HEK293T (cell line): ENCODE results near the gene IL31.

Source experiments
- FOXM1 ChIP-seq: fragments of 450-650 bp; IDR thresholded peaks from 2 replicates; pipeline ENCODE4 v1.6.1; 2017; ENCODE audit warnings: mild to moderate bottlenecking, borderline replicate concordance
- PKNOX1 ChIP-seq: fragments of 450-650 bp; IDR thresholded peaks from 2 replicates; pipeline ENCODE4 v1.6.1; 2016
- ZNF384 ChIP-seq: fragments of 450-650 bp; IDR thresholded peaks from 2 replicates; pipeline ENCODE4 v1.6.1; 2016

GRCh38 chr12:122174155-122174845 is at the start of gene IL31:
- TF ChIP-seq ZNF384 (no peak), FOXM1 (no peak), PKNOX1 (no peak)
